Smooth muscle cell (in vitro differentiated cells): ENCODE data around the gene SLF2. TPM values are rescaled to one million over a fixed set of nuclear protein-coding genes. Genes with fewer than 3 reads are reported as not detected.

Source experiments
- DNase-seq: peaks from one replicate; lab custom pipeline; 2025; ENCODE audit not compliant: unreplicated experiment; lab: John Stamatoyannopoulos, UW
- H2AFZ ChIP-seq: fragments of 200-600 bp; sonication (generic); 2 replicates; pipeline ENCODE4 v1.6.0; 2016; ENCODE audit warnings: antibody characterized with exemption, low read depth, mild to moderate bottlenecking
- H3F3A ChIP-seq: fragments of 200-600 bp; sonication (generic); 2 replicates; pipeline ENCODE4 v1.6.0; 2017; ENCODE audit warnings: antibody characterized with exemption, low read depth
- H3K27ac ChIP-seq: fragments of 200-600 bp; sonication (generic); 2 replicates; pipeline ENCODE4 v1.5.1; 2016; ENCODE audit warnings: low read depth, mild to moderate bottlenecking
- H3K27me3 ChIP-seq: fragments of 200-600 bp; sonication (generic); 2 replicates; pipeline ENCODE4 v1.6.1; 2016; ENCODE audit warnings: low read depth, mild to moderate bottlenecking
- H3K36me3 ChIP-seq: fragments of 200-600 bp; sonication (generic); 2 replicates; pipeline ENCODE4 v1.5.1; 2016; ENCODE audit warnings: low read depth
- H3K4me1 ChIP-seq: fragments of 200-600 bp; sonication (generic); 2 replicates; pipeline ENCODE4 v1.5.1; 2016; ENCODE audit warnings: low read depth
- H3K4me2 ChIP-seq: fragments of 200-600 bp; sonication (generic); 2 replicates; pipeline ENCODE4 v1.6.0; 2016; ENCODE audit warnings: mild to moderate bottlenecking
- H3K4me3 ChIP-seq: fragments of 200-600 bp; sonication (generic); 2 replicates; pipeline ENCODE4 v1.5.1; 2016; ENCODE audit warnings: mild to moderate bottlenecking
- H3K79me2 ChIP-seq: fragments of 200-600 bp; sonication (generic); 2 replicates; pipeline ENCODE4 v1.6.0; 2016; ENCODE audit warnings: low read depth, mild to moderate bottlenecking
- H3K9ac ChIP-seq: fragments of 200-600 bp; sonication (generic); 2 replicates; pipeline ENCODE4 v1.6.0; 2016; ENCODE audit warnings: low read depth
- H3K9me3 ChIP-seq: fragments of 200-600 bp; sonication (generic); replicated peaks from 2 replicates; pipeline ENCODE4 v1.5.1; 2016; ENCODE audit warnings: low read depth
- H4K20me1 ChIP-seq: fragments of 200-600 bp; sonication (generic); 2 replicates; pipeline ENCODE4 v1.6.0; 2016; ENCODE audit warnings: low read depth
- CTCF ChIP-seq: fragments of 200-600 bp; sonication (generic); IDR thresholded peaks from 2 replicates; pipeline ENCODE4 v1.5.1; 2017; ENCODE audit warnings: borderline replicate concordance, mild to moderate bottlenecking, antibody characterized with exemption; ENCODE audit not compliant: insufficient read depth, poor library complexity, severe bottlenecking
- WGBS: methylation state at CpG from one replicate; pipeline ENCODE4 v1.1.7; 2016; ENCODE audit warnings: low lambda C conversion rate; 5-methylcytosine and 5-hydroxymethylcytosine counted together
- polyA plus RNA-seq: library from polyadenylated mRNA; unstranded; fragments of >200 nt; fragmentation: Nextera tagmentation; extraction: Ambion mirVana; gene quantifications from 2 replicates; pipeline ENCODE4 v1.2.1, GENCODE V29; 2016
- total RNA-seq: library from RNA; depleted of rRNA; stranded (reverse); fragments of >200 nt; gene quantifications from 2 replicates; pipeline ENCODE4 v1.2.3, GENCODE V29; 2014

The SLF2 gene
- total and polyA plus RNA-seq, 2 experiments from 2014 or later = 8.1 to 24.9 TPM

GRCh38 chr10:100875484-100876166 lies 37.1 kb upstream of the SLF2 start:
- Histone ChIP-seq H3K4me3 (no peak overlapping the region), H3K9me3 (no peaks in the 10 kb centered on the region), H3K27me3 (no peaks in the 10 kb centered on the region), H4K20me1 (no peaks in the 10 kb centered on the region), H3F3A (no peaks in the 10 kb centered on the region), H3K79me2 (no peaks in the 10 kb centered on the region), H2AFZ (no peak overlapping the region), H3K4me2 (no peak overlapping the region), H3K9ac (no peak overlapping the region), H3K27ac (no peak overlapping the region), H3K4me1 (peaks cover 27% of the 10 kb centered on the region), H3K36me3 (no peaks in the 10 kb centered on the region)
- DNase-seq = no peak
- WGBS = 59% methylated on average over 5 of the region's 5 CpGs
- no peak for TF ChIP-seq CTCF

- 81% methylated on average over 24 of the region's 24 CpGs for WGBS
- H3F3A ChIP-seq = no peaks in the 10 kb centered on the region
- H3K27ac ChIP-seq = no peak overlapping the region
- no peak overlapping the region for H2AFZ ChIP-seq
- DNase-seq = no peak
- H3K36me3 ChIP-seq = no peaks in the 10 kb centered on the region
- no peak overlapping the region for H3K4me2 ChIP-seq
- H3K9me3 ChIP-seq = no peaks in the 10 kb centered on the region
- H4K20me1 ChIP-seq = no peaks in the 10 kb centered on the region
- no peak overlapping the region for H3K4me3 ChIP-seq
- H3K27me3 ChIP-seq = no peaks in the 10 kb centered on the region
- no peak for TF ChIP-seq CTCF
- no peaks in the 10 kb centered on the region for H3K79me2 ChIP-seq
- H3K4me1 ChIP-seq = peaks cover 31% of the 10 kb centered on the region
- no peak overlapping the region for H3K9ac ChIP-seq
These were observed 35.9 kb upstream of the SLF2 start for GRCh38 chr10:100876585-100877460.

- H2AFZ ChIP-seq = no peak overlapping the region
- H3K27me3 ChIP-seq = no peaks in the 10 kb centered on the region
- peaks cover 33% of the 10 kb centered on the region for H3K4me1 ChIP-seq
- 89% methylated on average over 10 of the region's 11 CpGs for WGBS
- no peaks in the 10 kb centered on the region for H3K36me3 ChIP-seq
- H3K9me3 ChIP-seq = no peaks in the 10 kb centered on the region
- H4K20me1 ChIP-seq = no peaks in the 10 kb centered on the region
- H3K9ac ChIP-seq = no peak overlapping the region
- TF ChIP-seq CTCF = no peak
- DNase-seq = no peak
- H3K4me2 ChIP-seq = no peak overlapping the region
- H3F3A ChIP-seq = no peaks in the 10 kb centered on the region
- no peak overlapping the region for H3K27ac ChIP-seq
- no peak overlapping the region for H3K4me3 ChIP-seq
- H3K79me2 ChIP-seq = no peaks in the 10 kb centered on the region
These were observed 35.3 kb upstream of the SLF2 start for GRCh38 chr10:100877461-100877850.
